ENCODE results near the gene TBC1D5.

TBC1D5 gene

GRCh38 chr3:17110660-17111396 lies 631.6 kb downstream of the TBC1D5 start:
- DNase-seq: no peak
